GM20431 (cell line): ENCODE data around the gene FARS2.

Experiments
- in situ Hi-C: fragments of 300-500 bp; cut with MseI, MboI; formaldehyde crosslinking; loops from one replicate; pipeline ENCODE4 v1.15.0; 2020; ENCODE audit warnings: low sequenced_read_pairs; ENCODE audit not compliant: unreplicated experiment

FARS2 gene

GRCh38 chr6:5515200-5515599, 253.9 kb downstream of the FARS2 start:
- in situ Hi-C loops: no loop called here

GRCh38 chr6:5516036-5516435, 254.7 kb downstream of the FARS2 start:
- in situ Hi-C loops: no loop called here

- in situ Hi-C loops: no loop called here
Observed at GRCh38 chr6:5517796-5518195, 256.5 kb downstream of the FARS2 start.

GRCh38 chr6:5518936-5519491, 257.7 kb downstream of the FARS2 start:
- in situ Hi-C loops: no loop called here

- in situ Hi-C loops: no loop called here
Observed at GRCh38 chr6:5520796-5521195, 259.5 kb downstream of the FARS2 start.

- in situ Hi-C loops: no loop called here
Observed at GRCh38 chr6:5521322-5521721, 260.0 kb downstream of the FARS2 start.

- in situ Hi-C loops: no loop called here
Observed at GRCh38 chr6:5522147-5522546, 260.8 kb downstream of the FARS2 start.

- in situ Hi-C loops: no loop called here
Observed at GRCh38 chr6:5524110-5524509, 262.8 kb downstream of the FARS2 start.

- in situ Hi-C loops: no loop called here
Observed at GRCh38 chr6:5525209-5525608, 263.9 kb downstream of the FARS2 start.

- in situ Hi-C loops: no loop called here
Observed at GRCh38 chr6:5529015-5529414, 267.7 kb downstream of the FARS2 start.

- in situ Hi-C loops: no loop called here
Observed at GRCh38 chr6:5529733-5530132, 268.4 kb downstream of the FARS2 start.

GRCh38 chr6:5531161-5531560, 269.8 kb downstream of the FARS2 start:
- in situ Hi-C loops: no loop called here

- in situ Hi-C loops: no loop called here
Observed at GRCh38 chr6:5531853-5532375, 270.6 kb downstream of the FARS2 start.

- in situ Hi-C loops: no loop called here
Observed at GRCh38 chr6:5532941-5533340, 271.6 kb downstream of the FARS2 start.

- in situ Hi-C loops: no loop called here
Observed at GRCh38 chr6:5534643-5535042, 273.3 kb downstream of the FARS2 start.

- in situ Hi-C loops: no loop called here
Observed at GRCh38 chr6:5536644-5537043, 275.3 kb downstream of the FARS2 start.

- in situ Hi-C loops: no loop called here
Observed at GRCh38 chr6:5537132-5537531, 275.8 kb downstream of the FARS2 start.

- in situ Hi-C loops: no loop called here
Observed at GRCh38 chr6:5537967-5538366, 276.7 kb downstream of the FARS2 start.

- in situ Hi-C loops: no loop called here
Observed at GRCh38 chr6:5540370-5540769, 279.1 kb downstream of the FARS2 start.

GRCh38 chr6:5541025-5541424, 279.7 kb downstream of the FARS2 start:
- in situ Hi-C loops: no loop called here

- in situ Hi-C loops: no loop called here
Observed at GRCh38 chr6:5541751-5542432, 280.6 kb downstream of the FARS2 start.

GRCh38 chr6:5547556-5547955, 286.2 kb downstream of the FARS2 start:
- in situ Hi-C loops: no loop called here
